ENCODE data around the gene USPL1.

- TF ChIP-seq CTCF (IDR thresholded peaks at IDR 0.05): no peak
- TF ChIP-seq POLR2A (IDR thresholded peaks at IDR 0.05): no peak
These were observed 11.8 kb downstream of the USPL1 start for GRCh38 chr13:30629527-30629926.
